Endothelial cell of umbilical vein (primary cell): Measurements from ENCODE around the gene USP36. TPM values are rescaled to one million over a fixed set of nuclear protein-coding genes. Genes with fewer than 3 reads are reported as not detected.

ENCODE experiments used
- BruUV-seq: library from RNA; stranded (reverse); fragments of 400-500 nt; replicated peaks from 2 replicates; lab custom pipeline; 2021; lab: Mats Ljungman, UMichigan
- CTCF ChIA-PET: fragments of 300-600, 350-600 bp; sonication (Branson Sonifier 250); formaldehyde crosslinking; loops from one replicate; lab custom pipeline; 2021; ENCODE audit warnings: antibody characterized with exemption, inconsistent platforms; lab: Charles Lee
- POLR2A ChIA-PET: fragments of 300-600, 350-600 bp; sonication (Branson Sonifier 250); formaldehyde crosslinking; loops from one replicate; lab custom pipeline; 2021; ENCODE audit warnings: antibody characterized with exemption, inconsistent platforms; lab: Charles Lee
- DNase-seq: peaks from one replicate; pipeline ENCODE4 v3.0.0-alpha.2; 2011; ENCODE audit warnings: low read depth, low spot score
- FAIRE-seq: peaks from 2 replicates; lab custom pipeline; 2011; peaks lifted over from hg19 to GRCh38; lab: Jason Lieb, UNC
- H2AFZ ChIP-seq: 2 replicates; pipeline ENCODE4 v1.6.0; 2012; ENCODE audit warnings: low read depth, low read length, control low read depth, inconsistent platforms
- H3K27ac ChIP-seq: 2 replicates; pipeline ENCODE4 v1.5.1; 2011; ENCODE audit warnings: low read depth, mild to moderate bottlenecking, control low read depth, low read length, moderate library complexity; ENCODE audit not compliant: insufficient read depth
- H3K27me3 ChIP-seq, 2 experiments: 2 replicates each; pipeline versions ENCODE4 v1.6.0 to v1.6.1; 2011; ENCODE audit warnings: low read length in 2 of 2, mixed read lengths in 1 of 2; ENCODE audit not compliant: control insufficient read depth in 2 of 2, insufficient read depth in 2 of 2
- H3K36me3 ChIP-seq, 2 experiments: 2 replicates in 1 of 2; 3 replicates in 1 of 2; pipeline ENCODE4 v1.5.1; 2011; ENCODE audit warnings: low read length in 2 of 2, mild to moderate bottlenecking in 1 of 2, moderate library complexity in 1 of 2; ENCODE audit not compliant: control insufficient read depth in 2 of 2, insufficient read depth in 2 of 2; ENCODE audit errors: extremely low read depth in 1 of 2
- H3K4me1 ChIP-seq: 3 replicates; pipeline ENCODE4 v1.5.1; 2011; ENCODE audit warnings: mild to moderate bottlenecking, low read length; ENCODE audit not compliant: control insufficient read depth, insufficient read depth; ENCODE audit errors: extremely low read depth
- H3K4me2 ChIP-seq: 2 replicates; pipeline ENCODE4 v1.6.1; 2011; ENCODE audit warnings: low read length, control low read depth, mixed read lengths; ENCODE audit not compliant: insufficient read depth
- H3K4me3 ChIP-seq, 3 experiments: fragments of 200-600 bp in 1 of 3; sonication (generic), shearing (Covaris generic) in 1 of 3; replicated peaks in 1 of 3; 2 replicates each; pipeline ENCODE4 v1.5.1; 2011 to 2016; ENCODE audit warnings: control low read depth in 3 of 3, low read length in 3 of 3, mild to moderate bottlenecking in 2 of 3, inconsistent platforms in 1 of 3, low read depth in 1 of 3, moderate library complexity in 1 of 3; ENCODE audit not compliant: insufficient read depth in 1 of 3
- H3K79me2 ChIP-seq: 2 replicates; pipeline ENCODE4 v1.6.0; 2012; ENCODE audit warnings: low read length, inconsistent platforms; ENCODE audit not compliant: control insufficient read depth, insufficient read depth
- H3K9ac ChIP-seq: replicated peaks from 2 replicates; pipeline ENCODE3; 2011; ENCODE audit warnings: low read length, control low read depth; ENCODE audit not compliant: insufficient read depth; ENCODE audit errors: extremely low read depth
- H3K9me1 ChIP-seq: replicated peaks from 3 replicates; pipeline ENCODE4 v1.6.0; 2011; ENCODE audit warnings: mild to moderate bottlenecking, low read length; ENCODE audit not compliant: control insufficient read depth, insufficient read depth; ENCODE audit errors: extremely low read depth
- H3K9me3 ChIP-seq: replicated peaks from 2 replicates; pipeline ENCODE4 v1.5.1; 2012; ENCODE audit warnings: low read length, inconsistent platforms; ENCODE audit not compliant: control insufficient read depth, insufficient read depth
- H4K20me1 ChIP-seq: replicated peaks from 2 replicates; pipeline ENCODE3; 2011; ENCODE audit warnings: mild to moderate bottlenecking, low read length; ENCODE audit not compliant: control insufficient read depth, insufficient read depth; ENCODE audit errors: extremely low read depth
- CTCF ChIP-seq, 2 donors: IDR thresholded peaks; 1 replicate in 1 of 2; 2 replicates in 1 of 2; pipeline ENCODE4 v1.5.1; 2011; ENCODE audit warnings: low read length in 2 of 2, mild to moderate bottlenecking in 2 of 2, moderate library complexity in 2 of 2, control low read depth in 1 of 2, inconsistent platforms in 1 of 2, low read depth in 1 of 2; ENCODE audit not compliant: insufficient read depth in 1 of 2; ENCODE audit errors: extremely low read depth in 1 of 2
- EZH2 ChIP-seq: IDR thresholded peaks from 2 replicates; pipeline ENCODE4 v1.6.1; 2012; ENCODE audit warnings: borderline replicate concordance, low read depth, mild to moderate bottlenecking, moderate library complexity, low read length, inconsistent platforms; ENCODE audit not compliant: severe bottlenecking
- FOS ChIP-seq: IDR thresholded peaks from 2 replicates; pipeline ENCODE4 v1.6.1; 2011; ENCODE audit warnings: mild to moderate bottlenecking, low read length, moderate library complexity, borderline replicate concordance; ENCODE audit not compliant: insufficient read depth
- GATA2 ChIP-seq: IDR thresholded peaks from 2 replicates; pipeline ENCODE4 v1.7.0; 2011; ENCODE audit warnings: low read depth, mild to moderate bottlenecking, moderate library complexity, mixed read lengths, low read length; ENCODE audit not compliant: insufficient read length, insufficient read depth
- JUN ChIP-seq: IDR thresholded peaks from 2 replicates; pipeline ENCODE4 v1.6.1; 2011; ENCODE audit warnings: borderline replicate concordance, low read depth; ENCODE audit not compliant: insufficient read length, insufficient read depth
- MAX ChIP-seq: IDR thresholded peaks from 2 replicates; pipeline ENCODE4 v1.6.1; 2011; ENCODE audit not compliant: insufficient read depth, insufficient read length
- MYC ChIP-seq: IDR thresholded peaks from one replicate; pipeline ENCODE4 v1.6.1; 2011; ENCODE audit warnings: mild to moderate bottlenecking, low read depth, low read length
- POLR2A ChIP-seq: IDR thresholded peaks from 2 replicates; pipeline ENCODE4 v1.6.1; 2012; ENCODE audit warnings: low read depth, mild to moderate bottlenecking, control low read depth, low read length
- POLR2AphosphoS5 ChIP-seq: IDR thresholded peaks from 2 replicates; pipeline ENCODE4 v1.6.1; 2012; ENCODE audit warnings: low read depth, mild to moderate bottlenecking, control low read depth, low read length, moderate library complexity; ENCODE audit not compliant: insufficient read depth
- dilution Hi-C: fragments of 300-500 bp; cut with MboI; formaldehyde crosslinking; loops from one replicate; pipeline ENCODE4 v1.15.0; 2019; ENCODE audit warnings: low sequenced_read_pairs; ENCODE audit not compliant: extremely low pct_ligation_motif_present
- intact Hi-C: fragments of 100-400 bp; cut with micrococcal nuclease; formaldehyde crosslinking; loops from one replicate; pipeline ENCODE4 v1.10.0; 2022
- polyA plus RNA-seq, 4 experiments: library from polyadenylated mRNA; depleted of rRNA in 3 of 4; stranded (reverse) in 3 of 4; unstranded in 1 of 4; fragments of >200 nt; gene quantifications; 2 replicates each; pipeline versions ENCODE4 v1.2.1 to v1.2.3, GENCODE V29; 2011 to 2012; ENCODE audit warnings: missing spikeins in 1 of 4
- total RNA-seq: library from RNA; stranded (reverse); gene quantifications from 2 replicates; pipeline ENCODE4 v1.2.3, GENCODE V29; 2021

Gene USP36
- total and polyA plus RNA-seq, 2 donors (not counting 3 experiments of a cell fraction or from before 2014, with no cell fraction given), result 29.8 to 46.6 TPM

GRCh38 chr17:78883089-78883532 lies 42.5 kb upstream of the USP36 start:
- H4K20me1 ChIP-seq, result no peaks in the 10 kb centered on the region
- H2AFZ ChIP-seq, result peak overlapping the region; percentile 7
- no TSS peak for BruUV-seq
- dilution Hi-C loops (no loop called here), intact Hi-C loops (loop anchor here (1.0 to 2.0 kb wide), 6 partner anchors 10 to 88 kb away; partner anchors contain the start of genes TIMP2 and USP36)
- H3K4me2 ChIP-seq, result peak overlapping the region; percentile 6
- CTCF ChIA-PET, result interaction anchor here (0.9 to 4.0 kb wide), 8 partner anchors 10 to 108 kb away, joined by 3 to 41 read pairs (median 8); no protein-coding TSS in a partner anchor
- H3K9ac ChIP-seq, result peak overlapping the region; percentile 49
- peaks cover 30% of the 10 kb centered on the region for H3K79me2 ChIP-seq
- H3K36me3 ChIP-seq, result peaks cover 0 to 2% of the 10 kb centered on the region in 2 experiments
- TF ChIP-seq JUN (no peak), MAX (no peak), MYC (no peak), EZH2 (no peak), GATA2 (no peak), CTCF (IDR thresholded peaks at IDR 0.05; ENCODE audit: extremely low read depth in 1 of 2, insufficient read depth in 1 of 2, low read depth in 1 of 2, low read length in 2 of 2) (no peak), POLR2A (no peak), FOS (no peak), POLR2AphosphoS5 (no peak)
- DNase-seq, result no peak
- H3K4me1 ChIP-seq, result peaks cover 42% of the 10 kb centered on the region
- H3K27me3 ChIP-seq, result no peaks in the 10 kb centered on the region
- POLR2A ChIA-PET, result interaction anchor here (1.2 kb wide), 1 partner anchor 51 kb away, joined by 4 read pairs; no protein-coding TSS in a partner anchor
- no peak for FAIRE-seq
- H3K4me3 ChIP-seq, result no peak overlapping the region
- peak overlapping the region; percentile 85 for H3K27ac ChIP-seq
- no peaks in the 10 kb centered on the region for H3K9me1 ChIP-seq
- no peaks in the 10 kb centered on the region for H3K9me3 ChIP-seq
